GM21526 (cell line): Measurements from ENCODE around the gene TBC1D14.

ENCODE experiments used
- ATAC-seq: cut with Tn5 transposase; IDR thresholded peaks from one replicate; pipeline ENCODE4 v1.9.1; 2021; ENCODE audit warnings: moderate library complexity; ENCODE audit not compliant: unreplicated experiment, low FRiP score

TBC1D14 gene

GRCh38 chr4:7052923-7053715 lies 143.5 kb downstream of the TBC1D14 start:
- no peak for ATAC-seq

GRCh38 chr4:7054106-7054880 lies 144.7 kb downstream of the TBC1D14 start:
- ATAC-seq, result no peak

GRCh38 chr4:7055111-7055989 lies 145.7 kb downstream of the TBC1D14 start:
- no peak for ATAC-seq

GRCh38 chr4:7055990-7056325 lies 146.3 kb downstream of the TBC1D14 start:
- no peak for ATAC-seq

GRCh38 chr4:7058792-7059191 lies 149.2 kb downstream of the TBC1D14 start:
- ATAC-seq, result no peak

GRCh38 chr4:7059662-7060061 lies 150.0 kb downstream of the TBC1D14 start:
- no peak for ATAC-seq

GRCh38 chr4:7060346-7061150 lies 150.9 kb downstream of the TBC1D14 start:
- ATAC-seq, result no peak

GRCh38 chr4:7061815-7062214 lies 152.2 kb downstream of the TBC1D14 start:
- no peak for ATAC-seq

GRCh38 chr4:7062816-7063215 lies 153.2 kb downstream of the TBC1D14 start:
- ATAC-seq, result no peak

GRCh38 chr4:7063362-7063761 lies 153.7 kb downstream of the TBC1D14 start:
- no peak for ATAC-seq

- no peak for ATAC-seq
Observed at GRCh38 chr4:7066006-7066405, 156.4 kb downstream of the TBC1D14 start.

- no peak for ATAC-seq
Observed at GRCh38 chr4:7066493-7066892, 156.9 kb downstream of the TBC1D14 start.

GRCh38 chr4:7067126-7067451 lies 157.5 kb downstream of the TBC1D14 start:
- ATAC-seq, result no peak

GRCh38 chr4:7067452-7068278 lies 158.0 kb downstream of the TBC1D14 start, which contains the start of gene GRPEL1:
Gene GRPEL1 (minus strand): TSS chr4:7068064. CDS start chr4:7068032, 32 bp downstream.
- ATAC-seq, result peak; percentile 90

GRCh38 chr4:7068279-7068842 lies 158.7 kb downstream of the TBC1D14 start:
- peak; percentile 19 for ATAC-seq

- no peak for ATAC-seq
Observed at GRCh38 chr4:7068883-7069282, 159.3 kb downstream of the TBC1D14 start.

- ATAC-seq, result peak; percentile 39
Observed at GRCh38 chr4:7070729-7071511, 161.3 kb downstream of the TBC1D14 start.

- ATAC-seq, result no peak
Observed at GRCh38 chr4:7073059-7073458, 163.4 kb downstream of the TBC1D14 start.
